Karpas-422 (cell line): ENCODE results near the gene UBR7. TPM values are rescaled to one million over a fixed set of nuclear protein-coding genes. Genes with fewer than 3 reads are reported as not detected.
"Not testable (repeated sequence)": the region's sequence is repeated elsewhere in the genome, so short reads cannot be mapped to it uniquely, and the experiment has no call there.

Experiments used
- DNase-seq: peaks from one replicate; pipeline ENCODE4 v3.0.0-alpha.2; 2015
- H2AFZ ChIP-seq: fragments of 200-600 bp; sonication (generic); 2 replicates; pipeline ENCODE4 v1.6.1; 2014; ENCODE audit warnings: antibody characterized with exemption, low read length, mixed read lengths
- H3K27ac ChIP-seq: fragments of 200-600 bp; sonication (generic); 2 replicates; pipeline ENCODE4 v1.5.1; 2014; ENCODE audit warnings: mild to moderate bottlenecking, low read length, moderate library complexity
- H3K27me3 ChIP-seq: fragments of 200-600 bp; sonication (generic); 2 replicates; pipeline ENCODE4 v1.6.1; 2014; ENCODE audit warnings: low read length, mixed read lengths
- H3K36me3 ChIP-seq: fragments of 200-600 bp; sonication (generic); 2 replicates; pipeline ENCODE4 v1.6.1; 2014; ENCODE audit warnings: low read length, mixed read lengths; ENCODE audit not compliant: insufficient read depth
- H3K4me1 ChIP-seq: fragments of 200-600 bp; sonication (generic); 2 replicates; pipeline ENCODE4 v1.6.1; 2014; ENCODE audit warnings: mild to moderate bottlenecking, low read length, mixed read lengths
- H3K4me2 ChIP-seq: fragments of 200-600 bp; sonication (generic); 2 replicates; pipeline ENCODE4 v1.6.1; 2014; ENCODE audit warnings: low read length, low read depth, mild to moderate bottlenecking; ENCODE audit not compliant: poor library complexity, severe bottlenecking
- H3K4me3 ChIP-seq: fragments of 200-600 bp; sonication (generic); 2 replicates; pipeline ENCODE4 v1.5.1; 2014; ENCODE audit warnings: mild to moderate bottlenecking, antibody characterized with exemption, low read length, mixed read lengths
- H3K79me2 ChIP-seq: fragments of 200-600 bp; sonication (generic); 2 replicates; pipeline ENCODE4 v1.6.1; 2014; ENCODE audit warnings: mild to moderate bottlenecking, low read length, mixed read lengths
- H3K9ac ChIP-seq: fragments of 200-600 bp; sonication (generic); 2 replicates; pipeline ENCODE4 v1.6.0; 2014; ENCODE audit warnings: low read length
- H3K9me2 ChIP-seq: fragments of 200-600 bp; sonication (generic), shearing (Covaris generic); replicated peaks from 2 replicates; pipeline ENCODE4 v1.6.0; 2014; ENCODE audit warnings: mild to moderate bottlenecking, low read length, moderate library complexity; ENCODE audit not compliant: insufficient read depth
- H3K9me3 ChIP-seq: fragments of 300-700, 200-600 bp; sonication (generic); 2 replicates; pipeline ENCODE4 v1.6.1; 2014; ENCODE audit warnings: low read length, mixed read lengths
- H4K20me1 ChIP-seq: fragments of 200-600 bp; sonication (generic); 2 replicates; pipeline ENCODE4 v1.6.1; 2014; ENCODE audit warnings: mild to moderate bottlenecking, antibody characterized with exemption, low read length, low read depth; ENCODE audit not compliant: insufficient read depth
- total RNA-seq: library from RNA; depleted of rRNA; stranded (reverse); fragments of >200 nt; shearing (Covaris generic); gene quantifications from 2 replicates; pipeline ENCODE4 v1.2.3, GENCODE V29; 2014; ENCODE audit warnings: low replicate concordance; rRNA removed

Gene UBR7
- 41.0 and 74.8 TPM in 2 replicates for total RNA-seq

- DNase-seq = peak; percentile 99
- Histone ChIP-seq H3K36me3 (peaks cover 31% of the 10 kb centered on the region; the same call in 1 of the 2 replicates), H2AFZ (peak within 1 kb of the TSS; percentile 58; the same call in 1 of the 2 replicates), H3K27me3 (no peaks in the 10 kb centered on the region), H4K20me1 (no peaks in the 10 kb centered on the region), H3K9me2 (no peaks in the 10 kb centered on the region), H3K4me3 (peak within 1 kb of the TSS; percentile 98), H3K27ac (peak within 1 kb of the TSS; percentile 61), H3K79me2 (peaks cover 82% of the 10 kb centered on the region), H3K4me2 (peak within 1 kb of the TSS; percentile 95), H3K4me1 (peaks cover 55% of the 10 kb centered on the region), H3K9me3 (no peaks in the 10 kb centered on the region), H3K9ac (peak within 1 kb of the TSS; percentile 93)
Measured at GRCh38 chr14:93206793-93207467, at the start of gene UBR7, which contains the start of gene GON7. UBR7 (plus strand) TSS chr14:93207256; CDS start chr14:93207292, 36 bp downstream. GON7 (minus strand) TSS chr14:93207065; CDS start chr14:93207037, 28 bp downstream.

DNA sequence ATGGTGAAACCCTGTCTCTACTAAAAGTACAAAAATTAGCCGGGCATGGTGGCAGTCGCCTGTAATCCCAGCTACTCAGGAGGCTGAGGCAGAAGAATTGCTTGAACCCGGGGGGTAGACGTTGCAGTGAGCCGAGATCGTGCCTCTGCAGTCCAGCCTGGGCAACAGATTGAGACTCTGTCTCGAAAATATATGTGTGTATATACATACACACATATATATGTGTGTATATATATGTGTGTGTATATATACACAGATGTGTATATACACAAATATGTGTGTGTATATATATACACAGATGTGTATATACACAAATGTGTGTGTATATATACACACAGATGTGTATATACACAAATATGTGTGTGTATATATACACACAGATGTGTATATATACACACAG is 48.7 kb upstream of the UBR7 start:
- DNase-seq, H3K27ac ChIP-seq, H2AFZ ChIP-seq, H3K36me3 ChIP-seq, H3K9me2 ChIP-seq, H3K9ac ChIP-seq, H3K9me3 ChIP-seq, H3K79me2 ChIP-seq, H4K20me1 ChIP-seq, H3K27me3 ChIP-seq, H3K4me2 ChIP-seq, H3K4me3 ChIP-seq, H3K4me1 ChIP-seq: not testable (repeated sequence)

- DNase-seq, H3K9ac ChIP-seq, H3K9me3 ChIP-seq, H3K9me2 ChIP-seq, H3K4me3 ChIP-seq, H3K4me2 ChIP-seq, H3K27me3 ChIP-seq, H4K20me1 ChIP-seq, H3K36me3 ChIP-seq, H2AFZ ChIP-seq, H3K27ac ChIP-seq, H3K79me2 ChIP-seq, H3K4me1 ChIP-seq: not testable (repeated sequence)
Measured at GRCh38 chr14:93159625-93160352, 47.3 kb upstream of the UBR7 start.

DNA sequence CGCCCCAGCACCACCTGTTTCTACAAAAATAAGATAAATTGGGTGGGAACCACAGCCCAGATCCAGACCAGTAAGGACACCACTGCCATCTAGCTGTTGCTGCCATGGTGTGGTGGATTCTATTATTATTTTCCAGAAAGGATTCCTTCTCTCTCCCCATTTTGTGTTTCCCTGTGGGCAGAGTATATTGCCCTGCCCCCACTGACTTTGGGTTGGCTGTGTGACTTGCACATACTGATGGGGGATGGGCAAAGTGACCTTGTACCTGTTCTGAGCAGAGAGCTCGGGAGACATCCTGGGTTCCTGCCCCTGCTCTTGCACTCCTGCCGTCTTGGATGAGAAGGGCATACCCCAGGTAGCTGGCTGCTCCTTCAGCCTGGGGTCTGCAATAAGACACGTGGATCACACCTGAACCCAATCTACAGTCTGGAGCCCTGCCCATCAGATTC is 46.7 kb upstream of the UBR7 start:
- no peaks in the 10 kb centered on the region for H3K9me3 ChIP-seq
- 0 out of 2 replicates have a peak, but pooled peaks cover 2% of the 10 kb centered on the region for H3K27me3 ChIP-seq
- no peak overlapping the region for H3K27ac ChIP-seq
- H3K4me3 ChIP-seq = no peak overlapping the region
- no peak overlapping the region for H2AFZ ChIP-seq
- no peaks in the 10 kb centered on the region for H4K20me1 ChIP-seq
- no peak overlapping the region for H3K4me2 ChIP-seq
- no peaks in the 10 kb centered on the region for H3K79me2 ChIP-seq
- no peaks in the 10 kb centered on the region; the same call in 1 of the 2 replicates for H3K4me1 ChIP-seq
- no peaks in the 10 kb centered on the region for H3K9me2 ChIP-seq
- DNase-seq = peak; percentile 65
- H3K9ac ChIP-seq = no peak overlapping the region
- H3K36me3 ChIP-seq = no peaks in the 10 kb centered on the region

DNA sequence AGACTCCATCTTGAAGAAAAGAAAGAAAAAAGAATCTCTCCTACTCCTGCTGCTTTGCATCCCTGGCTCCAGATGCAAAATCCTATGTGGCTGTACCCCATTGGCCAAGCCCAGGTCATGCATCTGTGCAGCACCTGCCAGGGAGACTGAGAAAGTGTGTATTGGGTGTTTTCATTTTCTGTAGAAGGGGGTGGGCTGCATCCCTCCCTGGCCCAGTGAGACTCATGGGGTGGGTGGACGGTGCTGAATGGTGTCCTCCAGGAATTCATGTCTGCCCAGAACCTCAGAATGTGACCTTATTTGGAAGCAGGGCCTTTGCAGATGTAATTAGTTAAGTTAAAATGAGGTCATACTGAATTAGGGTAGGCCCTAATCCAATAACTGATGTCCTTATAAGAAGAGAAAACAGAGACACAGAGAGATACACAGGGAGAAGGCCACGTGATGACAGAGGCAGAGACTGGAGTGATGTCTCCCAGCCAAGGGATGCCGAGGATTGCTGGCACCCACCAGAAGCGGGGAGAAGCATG is 45.6 kb upstream of the UBR7 start:
- Histone ChIP-seq H3K79me2 (no peaks in the 10 kb centered on the region), H3K9ac (no peak overlapping the region), H3K4me2 (no peak overlapping the region), H4K20me1 (no peaks in the 10 kb centered on the region), H3K4me3 (no peak overlapping the region), H3K4me1 (no peaks in the 10 kb centered on the region; the same call in 1 of the 2 replicates), H3K27ac (no peak overlapping the region), H3K36me3 (no peaks in the 10 kb centered on the region), H3K9me3 (no peaks in the 10 kb centered on the region), H2AFZ (no peak overlapping the region), H3K9me2 (no peaks in the 10 kb centered on the region), H3K27me3 (0 out of 2 replicates have a peak, but pooled peaks cover 2% of the 10 kb centered on the region)
- DNase-seq = no peak

- no peak for DNase-seq
- H3K27ac ChIP-seq = no peak overlapping the region
- no peak overlapping the region for H3K9ac ChIP-seq
- no peaks in the 10 kb centered on the region for H3K9me2 ChIP-seq
- no peaks in the 10 kb centered on the region for H3K36me3 ChIP-seq
- H3K4me2 ChIP-seq = no peak overlapping the region
- H2AFZ ChIP-seq = no peak overlapping the region
- H3K4me3 ChIP-seq = no peak overlapping the region
- H4K20me1 ChIP-seq = no peaks in the 10 kb centered on the region
- H3K27me3 ChIP-seq = no peaks in the 10 kb centered on the region
- no peaks in the 10 kb centered on the region; the same call in 1 of the 2 replicates for H3K4me1 ChIP-seq
- no peaks in the 10 kb centered on the region for H3K79me2 ChIP-seq
- no peaks in the 10 kb centered on the region for H3K9me3 ChIP-seq
Measured at GRCh38 chr14:93163564-93163963, 43.5 kb upstream of the UBR7 start.

- H4K20me1 ChIP-seq, H3K9ac ChIP-seq, DNase-seq, H3K36me3 ChIP-seq, H3K27me3 ChIP-seq, H3K27ac ChIP-seq, H3K4me3 ChIP-seq, H3K4me2 ChIP-seq, H3K9me3 ChIP-seq, H3K4me1 ChIP-seq, H3K9me2 ChIP-seq, H3K79me2 ChIP-seq, H2AFZ ChIP-seq: not testable (repeated sequence)
Measured at GRCh38 chr14:93165271-93166265, 41.5 kb upstream of the UBR7 start.
